ENCODE results near the gene CAPNS1.
"Not testable (repeated sequence)": the region's sequence is repeated elsewhere in the genome, so short reads cannot be mapped to it uniquely, and the experiment has no call there.

CAPNS1 gene

DNA sequence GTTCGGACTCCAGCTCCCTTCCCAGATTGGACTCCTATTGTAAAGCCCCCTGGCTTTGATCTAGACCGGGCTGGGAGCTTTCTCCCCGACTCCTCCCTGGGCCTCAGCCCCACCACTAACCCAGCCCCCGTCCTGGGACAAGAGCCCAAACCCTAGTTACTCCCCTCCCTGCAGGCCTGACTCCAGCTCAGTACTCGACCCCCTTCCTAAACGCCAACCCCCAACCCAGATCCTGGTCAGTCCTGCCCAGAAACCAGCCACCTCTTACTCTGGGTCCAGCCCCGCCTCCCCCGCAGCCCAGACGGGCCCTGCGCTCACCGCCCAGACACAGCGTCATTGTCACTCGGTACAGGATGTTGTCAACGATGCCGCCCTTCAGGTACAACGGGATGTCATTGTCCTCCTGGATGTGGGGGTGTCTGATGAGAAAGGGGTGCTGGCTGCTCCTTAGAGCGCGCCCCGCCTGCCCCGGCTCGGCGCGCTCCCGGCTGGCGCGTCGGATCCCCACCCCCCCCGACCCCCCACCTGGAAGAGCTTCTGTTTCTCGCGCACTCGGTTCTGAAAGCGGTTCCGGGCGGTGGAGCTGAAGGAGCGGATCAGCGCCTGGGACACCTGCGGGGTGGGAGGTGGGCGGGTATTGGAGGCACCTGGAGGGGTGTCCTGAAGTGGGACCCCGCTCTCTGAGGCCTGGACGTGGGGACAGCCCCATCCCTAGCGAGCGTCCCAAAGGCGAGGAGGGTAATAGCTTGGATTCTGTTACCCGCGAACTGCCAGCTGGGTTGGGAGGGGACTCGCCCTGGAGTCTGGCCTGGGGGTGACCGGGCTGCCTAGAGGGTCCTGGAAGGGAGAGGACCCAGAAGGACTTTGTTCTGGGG, 11.5 kb downstream of the CAPNS1 start:
- DNase-seq, result no peak

DNA sequence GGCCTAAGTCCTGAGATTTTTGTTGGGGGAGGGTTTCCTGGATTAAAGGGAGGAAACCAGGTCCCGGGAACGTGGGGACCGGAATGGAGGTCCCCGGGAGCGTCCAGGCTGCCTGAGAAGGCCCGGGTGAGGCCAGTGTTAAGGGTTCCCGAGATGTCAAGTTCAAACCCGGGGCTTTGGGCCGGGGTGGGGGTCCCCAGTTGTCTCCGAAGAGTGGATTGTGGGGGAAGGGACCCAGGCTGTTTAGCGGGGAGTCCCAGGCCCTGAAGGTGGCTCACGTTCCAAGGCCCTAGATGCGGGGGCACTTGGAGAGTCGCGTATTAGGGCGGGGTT, 12.1 kb downstream of the CAPNS1 start:
- DNase-seq, result no peak

DNA sequence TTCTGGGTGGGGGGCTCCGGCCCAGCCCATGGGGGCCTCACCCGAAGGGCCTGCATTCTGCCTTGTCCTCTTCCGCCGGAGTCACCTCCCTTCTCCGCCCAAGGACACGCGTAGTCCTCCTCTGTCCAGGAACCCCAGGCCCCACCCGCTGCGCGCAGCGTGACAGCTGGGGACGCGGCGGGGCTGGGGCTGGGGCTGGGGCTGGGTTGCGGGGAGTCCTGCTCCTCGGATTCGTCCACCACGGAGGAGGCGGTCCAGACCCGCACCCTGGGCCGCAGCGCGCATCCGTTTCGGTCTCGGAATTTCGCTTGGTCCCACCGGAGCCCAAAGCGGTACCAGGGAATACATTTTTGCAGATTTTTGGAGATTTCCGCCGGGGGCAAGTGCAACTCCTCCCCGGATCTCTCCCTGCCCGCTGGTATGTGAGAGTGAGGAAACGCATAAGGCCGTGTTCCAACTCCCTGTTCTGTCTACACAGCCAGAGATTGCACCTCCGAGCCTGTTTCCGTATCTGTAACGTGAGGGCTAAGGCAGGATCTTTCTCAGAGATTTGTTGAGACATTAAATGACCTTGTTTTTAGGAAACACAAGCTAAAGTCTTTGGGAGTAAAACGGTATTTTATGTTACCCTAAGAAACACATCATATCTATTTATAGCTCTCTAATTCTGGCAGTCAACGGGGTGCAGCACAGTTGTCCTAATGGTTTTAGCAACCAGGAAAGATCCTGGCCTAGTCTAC, 12.7 kb downstream of the CAPNS1 start, which contains the start of gene COX7A1:
Gene COX7A1, minus strand, starts transcription at position 96 of the 740 bp plus-strand sequence. Its CDS starts 40 bp downstream, at position 56.
- DNase-seq, result no peak

DNA sequence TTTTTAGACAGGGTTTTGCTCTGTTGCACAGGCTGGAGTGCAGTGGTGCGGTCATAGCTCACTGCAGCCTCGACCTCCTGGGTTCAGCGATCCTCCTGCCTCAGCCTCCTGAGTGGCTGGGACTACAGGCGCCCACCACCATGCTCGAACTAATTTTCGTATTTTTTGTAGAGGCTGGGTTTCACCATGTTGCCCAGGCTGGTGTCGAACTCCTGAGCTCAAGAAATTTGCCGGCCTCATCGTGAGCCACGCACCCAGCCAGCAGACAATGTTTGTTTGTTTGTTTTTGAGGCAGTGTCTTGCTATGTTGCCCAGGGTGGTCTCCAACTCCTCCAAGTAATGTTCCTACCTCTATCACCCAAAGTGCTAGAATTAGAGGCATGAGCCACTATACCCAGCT, 13.3 kb downstream of the CAPNS1 start:
- DNase-seq, result no peak

DNA sequence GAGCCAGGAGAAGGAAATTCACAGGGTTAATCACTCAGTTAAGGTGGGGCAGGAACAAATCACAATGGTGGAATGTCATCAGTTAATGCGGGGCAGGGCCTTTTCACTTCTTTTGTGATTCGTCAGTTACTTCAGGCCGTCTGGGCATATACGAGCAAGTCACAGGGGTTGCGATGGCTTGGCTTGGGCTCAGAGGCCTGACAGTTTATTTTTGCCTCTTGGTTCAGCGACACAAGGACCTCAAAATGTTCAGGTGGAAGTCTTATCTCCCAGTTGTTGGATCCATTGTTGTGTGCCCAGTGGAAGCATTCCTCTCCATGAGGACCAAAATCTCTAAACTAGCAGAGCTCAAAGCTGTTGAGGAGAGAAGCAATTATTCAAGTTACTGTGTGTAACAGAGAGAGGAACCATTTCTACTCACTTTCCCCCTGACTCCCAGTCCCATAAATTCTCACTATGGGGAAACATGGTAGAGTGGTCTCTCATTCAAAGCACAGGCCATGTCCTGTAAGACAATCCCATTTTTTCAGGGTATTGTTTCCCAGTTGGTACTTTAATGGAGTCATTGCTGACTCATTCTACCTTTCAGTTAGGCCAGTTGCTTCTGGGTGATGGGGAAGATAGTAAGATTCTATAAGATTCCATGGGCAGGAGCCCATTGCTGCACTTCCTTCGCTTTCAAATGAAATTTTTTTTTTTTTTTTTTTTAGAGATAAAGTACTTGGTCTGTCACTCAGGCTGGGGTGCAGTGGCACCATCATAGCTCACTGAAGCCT, 21.1 kb downstream of the CAPNS1 start:
- no peak for DNase-seq

DNA sequence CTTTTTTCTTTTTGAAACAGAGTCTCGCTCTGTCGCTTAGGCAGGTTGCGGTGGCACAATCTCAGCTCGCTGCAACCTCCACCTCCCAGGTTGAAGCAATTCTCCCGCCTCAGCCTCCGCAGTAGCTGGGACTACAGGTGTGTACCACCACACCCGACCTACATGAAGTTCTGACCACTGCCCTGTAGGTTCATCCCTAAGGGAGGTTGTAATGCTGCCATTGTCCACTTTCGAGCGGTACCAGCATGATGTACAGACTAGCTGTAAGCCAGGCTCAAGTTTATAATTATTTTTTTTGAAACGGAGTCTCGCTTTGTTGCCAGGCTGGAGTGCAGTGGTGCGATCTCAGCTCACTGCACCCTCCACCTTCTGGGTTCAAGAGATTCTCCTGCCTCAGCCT, 23.9 kb downstream of the CAPNS1 start:
- DNase-seq, result no peak

DNA sequence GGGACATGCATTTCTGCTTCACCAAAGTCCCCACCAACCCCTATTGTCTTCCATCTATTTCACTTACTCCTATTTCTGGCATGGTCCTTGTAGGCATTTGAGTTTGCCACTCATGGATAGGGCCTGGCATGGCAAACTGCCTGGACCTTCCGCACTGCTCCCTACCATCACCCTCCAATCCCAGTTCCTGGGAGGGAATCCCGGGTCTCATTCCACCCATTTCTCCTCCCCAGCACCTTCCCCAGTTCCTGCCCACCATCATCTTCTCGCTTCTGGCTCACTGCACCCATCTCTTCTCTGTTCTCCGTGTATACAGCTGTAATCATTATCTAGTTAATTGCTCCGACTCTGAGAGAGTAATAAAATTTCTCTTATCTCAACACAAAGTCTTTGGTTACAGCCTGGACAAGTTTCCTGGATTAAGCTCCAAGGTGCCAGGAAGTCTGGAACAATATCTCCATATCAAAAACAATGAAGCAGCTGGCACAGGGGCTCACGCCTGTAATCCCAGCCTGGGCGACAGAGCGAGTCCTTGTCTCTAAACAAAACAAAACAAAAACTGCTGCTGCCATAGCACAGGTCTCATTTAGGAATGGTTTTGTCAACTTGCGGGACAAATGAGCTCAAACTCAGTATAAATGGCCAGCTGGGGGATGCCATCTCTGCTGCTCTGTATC, 29.4 kb downstream of the CAPNS1 start:
- no peak for DNase-seq

DNA sequence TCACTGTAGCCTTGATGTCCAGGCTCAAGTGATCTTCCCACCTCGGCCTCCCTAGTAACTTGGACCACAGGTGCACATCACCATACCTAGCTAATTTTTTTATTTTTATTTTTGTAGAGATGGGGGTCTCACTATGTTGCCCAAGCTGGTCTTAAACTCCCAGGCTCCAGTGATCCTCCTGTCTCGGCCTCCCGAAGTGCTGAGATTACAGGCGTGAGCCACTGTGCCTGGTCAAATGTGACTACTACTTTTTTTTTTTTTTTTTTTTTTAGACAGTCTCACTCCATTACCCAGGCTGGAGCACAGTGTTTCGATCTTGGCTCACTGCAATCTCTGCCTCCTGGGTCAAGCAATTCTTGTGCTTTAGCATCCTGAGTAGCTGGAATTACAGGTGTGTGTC, 33.0 kb downstream of the CAPNS1 start:
- no peak for DNase-seq

DNA sequence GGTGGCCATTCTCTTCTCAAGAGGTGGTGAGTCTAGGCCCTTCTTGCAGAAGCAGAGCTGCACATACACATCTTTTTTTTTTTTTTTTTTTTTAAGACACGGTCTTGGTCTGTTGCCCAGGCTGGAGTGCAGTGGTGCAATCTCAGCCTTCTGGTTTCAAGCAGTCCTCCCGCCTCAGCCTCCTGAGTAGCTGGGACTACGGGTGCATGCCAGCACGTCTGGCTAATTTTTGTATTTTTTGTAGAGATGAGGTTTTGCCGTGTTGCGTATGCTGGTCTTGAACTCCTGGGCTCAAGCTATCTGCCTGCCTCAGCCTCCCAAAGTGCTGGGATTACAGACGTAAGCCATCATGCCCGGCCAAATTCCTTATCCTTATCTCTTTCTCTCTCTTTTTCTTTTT, 34.0 kb downstream of the CAPNS1 start:
- not testable (repeated sequence) for DNase-seq

DNA sequence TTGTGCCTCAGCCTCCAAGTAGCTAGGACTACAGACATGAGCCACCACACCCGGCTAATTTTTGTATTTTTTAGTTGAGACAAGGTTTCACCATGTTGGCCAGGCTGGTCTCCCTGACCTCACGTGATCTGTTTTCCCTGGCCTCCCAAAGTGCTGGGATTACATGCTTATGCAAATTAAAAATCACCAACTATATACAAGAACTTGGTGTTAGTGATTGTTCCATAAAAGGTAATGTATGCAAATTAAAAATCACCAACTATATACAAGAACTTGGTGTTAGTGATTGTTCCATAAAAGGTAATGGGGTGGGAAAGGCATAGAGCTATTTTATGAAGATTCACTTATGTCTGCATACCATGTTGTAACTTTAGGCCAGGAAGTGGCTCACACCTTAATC, 39.2 kb downstream of the CAPNS1 start:
- not testable (repeated sequence) for DNase-seq

DNA sequence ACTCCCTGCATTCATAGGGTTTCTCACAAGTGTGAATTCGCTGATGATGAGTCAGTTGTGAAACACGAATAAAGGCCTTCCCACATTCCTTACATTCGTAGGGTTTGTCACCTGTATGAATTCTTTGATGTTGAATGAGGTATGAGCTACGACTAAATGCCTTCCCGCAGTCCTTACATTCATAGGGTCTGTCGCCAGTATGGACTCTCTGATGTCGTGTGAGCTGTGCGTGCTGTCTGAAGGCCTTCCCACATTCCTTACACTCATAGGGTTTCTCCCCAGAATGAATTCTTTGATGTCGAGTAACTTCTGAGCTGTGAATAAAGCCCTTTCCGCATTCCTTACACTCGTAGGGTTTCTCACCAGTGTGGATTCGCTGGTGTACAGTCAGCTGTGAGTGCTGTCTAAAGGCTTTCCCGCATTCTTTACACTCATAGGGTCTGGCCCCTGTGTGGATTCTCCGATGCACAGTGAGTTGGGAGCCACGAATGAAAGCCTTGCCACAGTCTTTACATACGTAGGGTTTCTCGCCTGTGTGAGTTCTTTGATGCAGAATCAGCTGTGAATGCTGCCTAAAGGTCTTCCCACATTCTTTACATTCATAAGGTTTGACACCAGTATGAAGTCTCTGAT, 42.9 kb downstream of the CAPNS1 start:
- no peak for DNase-seq

DNA sequence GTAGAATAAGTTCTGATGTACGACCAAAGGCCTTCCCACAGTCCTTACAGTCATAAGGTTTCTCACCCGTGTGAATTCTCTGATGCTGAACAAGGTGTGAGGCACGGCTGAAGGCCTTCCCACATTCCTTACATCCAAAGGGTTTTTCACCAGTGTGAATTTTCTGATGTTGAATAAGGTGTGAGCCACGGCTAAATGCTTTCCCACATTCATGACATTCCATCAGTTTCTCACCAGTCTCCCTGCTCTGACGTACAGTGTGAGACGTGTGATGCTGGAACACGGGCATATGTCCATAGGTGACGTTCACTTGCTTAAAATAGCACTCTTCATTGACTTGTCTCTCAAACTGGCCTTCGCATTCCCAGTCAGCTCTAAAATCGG, 43.4 kb downstream of the CAPNS1 start:
- no peak for DNase-seq

DNA sequence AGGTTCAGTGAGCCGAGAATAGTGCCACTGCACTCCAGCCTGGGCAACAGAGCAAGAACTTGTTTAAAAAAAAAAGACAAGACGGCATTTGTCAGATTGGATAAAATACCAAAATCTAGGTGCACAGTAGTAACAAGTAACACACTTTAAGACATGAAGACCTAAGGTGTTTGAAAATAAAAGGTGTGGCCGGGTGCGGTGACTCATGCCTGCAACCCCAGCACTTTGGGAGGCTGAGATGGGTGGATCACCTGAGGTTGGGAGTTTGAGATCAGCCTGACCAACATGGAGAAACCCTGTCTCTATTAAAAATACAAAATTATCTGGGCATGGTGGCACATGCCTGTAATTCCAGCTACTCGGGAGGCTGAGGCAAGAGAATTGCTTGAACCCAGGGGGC, 46.9 kb downstream of the CAPNS1 start:
- DNase-seq, result not testable (repeated sequence)

DNA sequence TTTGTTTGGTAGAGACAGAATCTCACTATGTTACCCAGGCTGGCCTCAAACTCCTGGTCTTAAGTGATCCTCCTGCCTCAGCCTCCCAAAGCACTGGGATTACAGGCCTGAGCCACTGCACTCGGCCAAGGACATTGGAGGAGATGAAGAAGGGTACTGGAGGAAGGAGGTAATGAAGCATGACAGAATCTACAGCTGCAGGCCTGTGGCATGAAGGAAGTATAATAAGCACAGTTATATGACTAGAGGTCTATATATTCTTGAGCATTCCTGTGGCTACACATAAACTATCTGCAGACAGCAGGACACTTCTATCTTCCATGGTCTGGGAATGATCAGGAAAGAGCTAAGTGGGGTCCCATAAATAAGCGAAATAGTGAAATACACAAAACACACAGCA, 56.4 kb downstream of the CAPNS1 start:
- DNase-seq, result no peak

DNA sequence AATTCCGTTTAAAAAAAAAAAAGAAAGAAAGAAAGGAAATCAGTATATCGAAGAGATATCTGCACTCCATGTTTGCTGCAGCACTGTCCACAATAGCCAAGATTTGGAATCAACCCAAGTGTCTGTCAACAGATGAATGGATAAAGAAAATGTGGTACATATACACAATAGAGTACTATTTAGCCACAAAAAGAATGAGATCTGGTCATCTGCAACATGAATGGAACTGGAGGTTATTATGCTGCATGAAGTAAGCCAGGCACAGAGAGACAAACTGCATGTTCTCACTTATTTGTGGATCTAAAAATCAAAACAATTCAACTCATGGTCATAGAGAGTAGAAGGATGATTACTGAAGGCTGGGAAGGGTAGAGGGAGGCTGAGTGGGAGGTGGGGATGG, 58.3 kb downstream of the CAPNS1 start:
- DNase-seq, result no peak
